Fibroblast of the aortic adventitia (primary cell): ENCODE data around the gene PEX13. TPM values are rescaled to one million over a fixed set of nuclear protein-coding genes. Genes with fewer than 3 reads are reported as not detected.
A peak's percentile ranks its signal among the peaks of the same experiment; 100 is the strongest.

Source experiments
- DNase-seq: peaks from one replicate; pipeline ENCODE4 v3.0.0-alpha.2; 2010; ENCODE audit warnings: low read depth
- H3K4me3 ChIP-seq: 2 replicates; pipeline ENCODE4 v1.5.1; 2011; ENCODE audit warnings: low read depth, mild to moderate bottlenecking, control low read depth, low read length, moderate library complexity
- total RNA-seq: library from RNA; depleted of rRNA; stranded (reverse); fragments of >200 nt; gene quantifications from 2 replicates; pipeline ENCODE4 v1.2.3, GENCODE V29; 2012; ENCODE audit warnings: low replicate concordance
- TF ChIP-seq, protein P1 (sequence below): IDR thresholded peaks from 2 replicates; pipeline ENCODE4 v1.5.1; 2011; ENCODE audit warnings: mild to moderate bottlenecking, low read length, control low read depth, inconsistent platforms; ENCODE audit not compliant: insufficient read depth

The PEX13 gene
- total RNA-seq, 1 donor, result 26.8 TPM

DNA sequence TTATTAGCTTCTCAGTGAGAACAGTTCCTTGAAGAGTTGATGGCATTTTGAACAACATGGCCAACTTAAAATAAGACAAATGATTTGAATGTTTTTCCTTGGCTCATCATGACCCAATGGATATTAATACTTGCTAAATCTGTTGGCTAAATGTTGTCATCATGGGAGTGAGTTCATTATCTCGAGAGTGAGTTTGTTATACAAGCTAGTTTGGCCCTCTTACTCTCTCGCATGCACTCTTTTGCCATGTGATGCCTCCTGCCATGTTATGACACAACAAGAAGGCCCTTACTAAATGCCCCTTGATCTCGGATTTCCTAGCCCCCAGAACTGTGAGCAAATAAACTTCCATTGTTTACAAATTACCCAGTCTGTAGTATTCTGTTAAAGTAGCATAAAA lies 25.3 kb downstream of the PEX13 start:
- no peak for DNase-seq
- TF ChIP-seq, protein P1, sequence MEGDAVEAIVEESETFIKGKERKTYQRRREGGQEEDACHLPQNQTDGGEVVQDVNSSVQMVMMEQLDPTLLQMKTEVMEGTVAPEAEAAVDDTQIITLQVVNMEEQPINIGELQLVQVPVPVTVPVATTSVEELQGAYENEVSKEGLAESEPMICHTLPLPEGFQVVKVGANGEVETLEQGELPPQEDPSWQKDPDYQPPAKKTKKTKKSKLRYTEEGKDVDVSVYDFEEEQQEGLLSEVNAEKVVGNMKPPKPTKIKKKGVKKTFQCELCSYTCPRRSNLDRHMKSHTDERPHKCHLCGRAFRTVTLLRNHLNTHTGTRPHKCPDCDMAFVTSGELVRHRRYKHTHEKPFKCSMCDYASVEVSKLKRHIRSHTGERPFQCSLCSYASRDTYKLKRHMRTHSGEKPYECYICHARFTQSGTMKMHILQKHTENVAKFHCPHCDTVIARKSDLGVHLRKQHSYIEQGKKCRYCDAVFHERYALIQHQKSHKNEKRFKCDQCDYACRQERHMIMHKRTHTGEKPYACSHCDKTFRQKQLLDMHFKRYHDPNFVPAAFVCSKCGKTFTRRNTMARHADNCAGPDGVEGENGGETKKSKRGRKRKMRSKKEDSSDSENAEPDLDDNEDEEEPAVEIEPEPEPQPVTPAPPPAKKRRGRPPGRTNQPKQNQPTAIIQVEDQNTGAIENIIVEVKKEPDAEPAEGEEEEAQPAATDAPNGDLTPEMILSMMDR, result no peak
- no peak overlapping the region for H3K4me3 ChIP-seq

DNA sequence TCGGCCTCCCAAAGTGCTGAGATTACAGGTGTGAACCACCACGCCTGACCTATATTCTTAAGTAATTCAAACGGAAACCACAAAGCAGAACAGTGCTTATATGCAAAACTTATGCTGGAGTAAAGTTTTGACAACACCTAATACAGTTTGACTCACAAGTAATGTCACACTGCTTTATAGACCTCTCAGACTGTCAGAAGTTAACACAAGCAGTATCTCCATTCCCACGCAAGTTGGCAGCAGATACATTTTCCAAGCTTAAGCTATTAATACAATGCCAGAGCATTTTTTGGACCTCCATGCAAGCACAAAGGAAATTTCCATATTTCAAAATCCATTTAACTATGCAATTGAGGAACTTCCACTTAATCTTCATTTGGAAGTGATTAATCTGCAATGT lies 27.1 kb downstream of the PEX13 start:
- peak; percentile 38 for DNase-seq
- no peak overlapping the region for H3K4me3 ChIP-seq
- TF ChIP-seq, protein P1, result no peak

DNA sequence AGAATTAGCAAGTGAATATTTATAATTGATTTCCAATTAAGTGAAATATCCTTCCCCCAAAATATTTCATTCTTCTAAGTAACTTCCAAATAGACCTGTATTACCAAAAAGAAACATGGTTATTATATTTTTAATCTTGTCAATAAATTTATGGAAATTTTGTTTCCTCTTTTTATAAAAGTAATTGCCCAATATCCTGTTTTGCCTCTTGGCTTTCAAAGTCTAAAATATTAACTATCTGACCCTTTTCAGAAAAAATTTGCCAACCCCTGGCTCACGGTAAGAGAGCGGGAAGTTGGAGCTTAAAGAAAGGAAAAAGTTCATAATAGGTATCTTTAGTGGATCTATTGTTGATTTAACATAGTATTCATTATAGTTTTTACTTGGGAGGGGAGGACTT lies 27.7 kb downstream of the PEX13 start:
- no peak overlapping the region for H3K4me3 ChIP-seq
- no peak for DNase-seq
- TF ChIP-seq, protein P1, result no peak

DNA sequence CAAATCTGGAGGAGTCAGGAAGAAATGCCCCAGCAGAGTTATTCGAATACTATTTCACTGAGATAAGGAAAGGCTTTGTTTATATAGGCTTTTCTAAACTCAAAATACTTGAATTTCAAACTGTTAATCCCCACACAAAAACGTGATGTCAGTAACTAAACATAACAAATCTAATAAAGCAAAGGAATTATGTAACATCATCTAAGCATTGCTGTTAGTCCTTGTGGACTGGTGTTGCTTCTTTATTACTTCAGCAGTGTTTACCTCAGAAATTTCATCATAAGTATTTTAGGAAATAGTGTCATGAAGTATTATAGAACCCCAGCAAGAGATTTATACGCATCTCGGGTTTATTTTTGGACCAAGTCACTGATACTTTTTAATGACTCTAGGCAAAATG lies 28.5 kb downstream of the PEX13 start:
- TF ChIP-seq, protein P1, result no peak
- H3K4me3 ChIP-seq, result no peak overlapping the region
- DNase-seq, result peak; percentile 49

DNA sequence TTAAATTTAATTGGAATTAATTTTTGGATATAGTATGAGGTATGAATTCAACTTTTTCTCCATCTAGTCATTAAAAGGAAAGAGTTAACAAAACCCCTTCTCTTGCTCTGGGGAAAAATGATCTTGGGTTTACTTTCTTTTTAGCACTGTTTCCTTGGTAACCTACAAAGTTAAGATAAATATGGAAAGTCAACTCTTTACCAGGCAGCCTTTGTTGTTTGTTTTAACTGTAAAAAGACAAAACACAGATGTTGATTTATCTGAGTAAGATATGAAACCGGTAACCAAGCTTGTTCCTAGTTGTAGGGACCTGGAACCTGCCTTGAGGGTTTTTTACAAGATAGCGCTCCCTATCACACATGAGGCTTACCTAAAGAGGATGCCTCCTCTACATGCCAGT lies 38.0 kb downstream of the PEX13 start:
- H3K4me3 ChIP-seq, result no peak overlapping the region
- TF ChIP-seq, protein P1, result no peak
- DNase-seq, result peak; percentile 20

DNA sequence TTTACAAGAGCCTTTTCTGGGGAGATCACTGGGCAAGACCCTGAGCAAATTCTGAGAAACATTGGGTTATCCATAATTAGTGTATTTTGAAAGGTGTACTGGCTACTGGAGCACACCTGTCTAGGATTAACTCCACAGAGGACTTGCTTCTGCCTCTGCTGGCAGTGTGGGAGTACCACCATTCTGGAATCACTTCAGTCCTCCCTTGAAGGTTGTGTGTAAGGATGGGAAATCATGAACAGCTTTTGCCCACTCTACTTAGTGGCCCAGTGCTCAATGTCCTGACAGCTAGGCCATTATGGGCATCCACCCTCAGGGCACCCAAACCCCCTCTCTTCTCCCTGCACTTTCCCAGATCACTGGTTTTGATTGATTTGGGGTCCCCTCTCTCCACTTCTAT lies 40.0 kb downstream of the PEX13 start:
- TF ChIP-seq, protein P1, result no peak
- no peak for DNase-seq
- no peak overlapping the region for H3K4me3 ChIP-seq

DNA sequence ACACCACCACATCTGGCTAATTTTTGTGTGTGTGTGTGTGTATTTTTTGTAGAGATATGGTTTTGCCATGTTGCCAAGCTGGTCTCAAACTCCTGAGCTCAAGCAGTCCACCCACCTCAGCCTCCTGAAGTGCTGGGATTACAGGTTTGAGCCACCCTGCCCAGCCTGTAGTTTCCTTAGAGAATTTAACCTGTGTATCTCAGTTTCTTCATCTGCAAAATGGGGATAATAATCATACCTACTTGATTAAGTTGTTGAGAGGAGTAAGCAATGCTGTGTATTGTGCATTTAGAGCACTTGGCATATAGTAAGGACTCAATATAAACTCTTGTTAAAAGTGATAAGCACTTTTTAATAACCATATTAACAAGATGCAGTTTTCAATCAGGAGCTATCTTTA lies 41.9 kb downstream of the PEX13 start:
- TF ChIP-seq, protein P1, result no peak
- DNase-seq, result no peak
- no peak overlapping the region for H3K4me3 ChIP-seq
